ENCODE measurements around the gene ATE1.

GRCh38 chr10:121813857-121814256 is 114.0 kb downstream of the ATE1 start:
- TF ChIP-seq CTCF (IDR thresholded peaks at IDR 0.05) (no peak), POLR2A (IDR thresholded peaks at IDR 0.05) (no peak)

All from heart left ventricle (tissue), 13 donors.